Neutrophil (primary cell): Measurements from ENCODE around the gene UQCRFS1.
"Not testable (repeated sequence)": the region's sequence is repeated elsewhere in the genome, so short reads cannot be mapped to it uniquely, and the experiment has no call there.

Source experiments
- H3K27ac ChIP-seq: fragments of 200-600 bp; sonication (generic); 2 replicates; pipeline ENCODE4 v1.5.1; 2016; ENCODE audit warnings: mild to moderate bottlenecking, moderate library complexity
- H3K27me3 ChIP-seq: fragments of 200-600 bp; sonication (generic); 2 replicates; pipeline ENCODE4 v1.6.0; 2016; ENCODE audit warnings: mild to moderate bottlenecking
- H3K36me3 ChIP-seq: fragments of 200-600 bp; sonication (generic); 2 replicates; pipeline ENCODE4 v1.5.1; 2017
- H3K4me1 ChIP-seq, 2 experiments: fragments of 200-600 bp in 1 of 2; sonication (generic) in 1 of 2; 1 replicate in 1 of 2; 2 replicates in 1 of 2; pipeline versions ENCODE4 v1.5.1 to v1.6.1; 2013 to 2016; ENCODE audit warnings: low read depth in 1 of 2, low read length in 1 of 2, mild to moderate bottlenecking in 1 of 2, moderate library complexity in 1 of 2; ENCODE audit not compliant: control insufficient read depth in 1 of 2, insufficient read depth in 1 of 2
- H3K4me3 ChIP-seq, 2 experiments: fragments of 200-600 bp in 1 of 2; sonication (generic) in 1 of 2; 1 replicate in 1 of 2; 2 replicates in 1 of 2; pipeline ENCODE4 v1.5.1; 2013 to 2016; ENCODE audit warnings: low read depth in 1 of 2, low read length in 1 of 2, mild to moderate bottlenecking in 1 of 2, moderate library complexity in 1 of 2
- H3K9me3 ChIP-seq: fragments of 200-600 bp; sonication (generic); 2 replicates; pipeline ENCODE4 v1.5.1; 2016
- CTCF ChIP-seq: fragments of 200-600 bp; sonication (generic); IDR thresholded peaks from 2 replicates; pipeline ENCODE4 v1.5.1; 2016; ENCODE audit warnings: antibody characterized with exemption

UQCRFS1 gene

GRCh38 chr19:29233591-29233990 lies 20.6 kb upstream of the UQCRFS1 start:
- no peaks in the 10 kb centered on the region for H3K27me3 ChIP-seq
- H3K4me1 ChIP-seq, result no peaks in the 10 kb centered on the region
- H3K4me3 ChIP-seq, result no peak overlapping the region
- no peak overlapping the region for H3K27ac ChIP-seq
- TF ChIP-seq CTCF, result no peak
- H3K9me3 ChIP-seq, result no peaks in the 10 kb centered on the region
- no peaks in the 10 kb centered on the region for H3K36me3 ChIP-seq

DNA sequence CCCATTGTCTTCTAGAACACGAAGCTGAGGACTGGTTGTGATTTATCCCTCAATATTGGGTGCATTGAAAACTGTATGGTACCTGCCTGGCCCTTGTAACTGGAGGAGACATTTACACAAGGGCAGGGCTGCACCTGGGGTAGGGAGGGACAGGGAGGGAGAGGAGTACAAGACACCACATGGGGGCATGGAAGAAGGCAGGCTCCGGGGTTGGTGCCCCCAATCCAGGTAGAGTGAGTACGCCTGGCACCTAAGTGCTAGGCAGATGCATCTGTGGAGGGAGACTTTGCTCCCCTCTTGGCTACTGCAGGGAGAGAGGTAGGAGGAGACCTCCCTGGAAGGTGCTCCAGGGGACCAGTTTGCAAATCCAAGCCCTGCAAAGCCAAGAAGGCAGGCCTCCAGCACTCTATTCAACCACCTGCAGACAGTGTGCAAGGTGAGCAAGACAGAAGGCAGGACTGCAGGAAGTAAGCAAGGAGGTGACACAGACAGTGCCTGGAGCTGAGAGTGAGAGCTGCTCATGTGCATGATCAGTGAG lies 19.4 kb upstream of the UQCRFS1 start:
- TF ChIP-seq CTCF, result no peak
- Histone ChIP-seq H3K9me3 (no peaks in the 10 kb centered on the region), H3K27me3 (no peaks in the 10 kb centered on the region)

GRCh38 chr19:29231306-29231705 lies 18.4 kb upstream of the UQCRFS1 start:
- not testable (repeated sequence) for H3K36me3 ChIP-seq, H3K9me3 ChIP-seq, H3K4me1 ChIP-seq, H3K27me3 ChIP-seq, H3K27ac ChIP-seq, H3K4me3 ChIP-seq

More for the DNA sequence above, 19.4 kb upstream of the UQCRFS1 start:
- no peak overlapping the region for H3K27ac ChIP-seq
- no peaks in the 10 kb centered on the region for H3K4me1 ChIP-seq
- H3K36me3 ChIP-seq, result no peaks in the 10 kb centered on the region
- no peak overlapping the region for H3K4me3 ChIP-seq

DNA sequence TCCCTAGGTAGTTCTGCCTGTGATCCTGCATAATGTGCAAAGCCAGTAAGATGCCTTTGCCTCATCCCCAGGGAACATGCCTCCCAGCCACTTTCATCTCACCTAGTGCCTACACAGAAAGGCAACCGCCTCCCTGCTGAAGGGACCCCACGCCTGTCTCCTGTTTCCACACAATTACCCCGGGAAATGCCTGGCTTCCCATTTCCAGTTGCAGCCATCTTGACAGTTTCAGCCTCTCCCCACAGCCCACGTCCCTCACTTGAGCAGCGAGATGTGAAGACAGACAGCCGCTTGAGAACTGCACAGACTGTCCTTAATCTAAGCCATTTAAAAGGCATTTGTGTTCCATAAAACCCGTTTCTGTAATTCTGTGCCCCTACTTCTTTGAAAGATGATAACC lies 4.7 kb upstream of the UQCRFS1 start:
- H3K27me3 ChIP-seq, result peaks cover 40% of the 10 kb centered on the region
- no peaks in the 10 kb centered on the region for H3K36me3 ChIP-seq
- no peaks in the 10 kb centered on the region for H3K9me3 ChIP-seq
- H3K27ac ChIP-seq, result no peak overlapping the region
- peaks cover 3 to 5% of the 10 kb centered on the region in 2 experiments for H3K4me1 ChIP-seq
- TF ChIP-seq CTCF, result no peak
- H3K4me3 ChIP-seq, result no peak overlapping the region

DNA sequence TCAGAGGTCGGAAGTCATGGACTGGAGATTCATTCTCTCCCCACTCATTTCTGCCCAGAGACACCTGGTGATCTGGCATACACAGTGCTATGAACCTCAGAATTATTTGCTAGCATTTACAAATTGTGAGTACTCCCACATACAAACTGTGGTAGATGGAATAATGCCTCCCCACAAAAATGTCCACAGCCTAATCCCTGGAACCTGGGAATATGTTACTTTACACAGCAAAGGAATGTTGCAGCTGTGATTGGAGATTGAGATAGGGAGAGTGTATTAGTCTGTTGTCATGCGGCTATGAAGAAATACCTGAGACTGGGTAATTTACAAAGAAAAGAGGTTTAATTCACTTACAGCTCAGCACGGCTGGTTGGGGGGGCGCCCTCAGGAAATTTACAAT lies 3.1 kb upstream of the UQCRFS1 start:
- Histone ChIP-seq H3K4me1 (peaks cover 16 to 17% of the 10 kb centered on the region in 2 experiments), H3K27ac (no peak overlapping the region), H3K9me3 (no peaks in the 10 kb centered on the region), H3K4me3 (no peak overlapping the region), H3K27me3 (peaks cover 24% of the 10 kb centered on the region), H3K36me3 (no peaks in the 10 kb centered on the region)
- TF ChIP-seq CTCF, result no peak

DNA sequence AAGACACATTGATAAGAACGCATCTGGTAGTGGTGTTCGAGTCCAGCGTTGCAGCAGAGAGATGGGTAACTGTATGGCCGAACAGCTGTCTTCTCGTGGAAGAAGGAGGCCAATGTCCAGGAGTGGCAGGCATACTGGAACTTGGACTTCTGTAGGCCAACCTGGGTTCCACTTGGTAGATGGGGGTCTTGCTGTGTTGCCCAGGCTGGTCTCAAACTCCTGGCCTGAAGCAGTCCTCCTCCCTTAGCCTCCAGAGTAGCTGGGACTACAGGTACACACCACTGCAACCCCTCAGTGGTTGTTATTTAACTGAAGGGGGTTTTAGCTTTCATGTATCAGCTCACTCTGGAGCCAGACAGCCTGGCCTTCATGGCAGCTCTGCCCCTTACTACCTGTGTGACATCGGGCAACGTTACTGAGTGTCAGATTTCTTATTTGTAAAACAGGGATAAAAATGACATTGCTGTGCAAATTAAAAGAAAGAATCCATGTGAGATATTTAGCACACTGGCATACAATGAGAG lies 2.4 kb upstream of the UQCRFS1 start:
- Histone ChIP-seq H3K4me1 (peaks cover 16 to 17% of the 10 kb centered on the region in 2 experiments), H3K9me3 (no peaks in the 10 kb centered on the region)
- no peak for TF ChIP-seq CTCF

More for the DNA sequence above, 2.4 kb upstream of the UQCRFS1 start:
- H3K4me3 ChIP-seq, result no peak overlapping the region
- peaks cover 18% of the 10 kb centered on the region for H3K27me3 ChIP-seq
- H3K27ac ChIP-seq, result no peak overlapping the region
- no peaks in the 10 kb centered on the region for H3K36me3 ChIP-seq
